SU-DHL-6 (cell line): ENCODE results near the gene ARPC1B.

Source experiments
- CTCF ChIP-seq: fragments of 200-600 bp; sonication (generic); IDR thresholded peaks from one replicate; pipeline ENCODE4 v1.5.1; 2017; ENCODE audit warnings: antibody characterized with exemption, mild to moderate bottlenecking, low read length, moderate library complexity; ENCODE audit not compliant: insufficient read depth, poor library complexity, severe bottlenecking
- EZH2phosphoT487 ChIP-seq: fragments of 200-600 bp; sonication (generic), shearing (Covaris generic); conservative IDR thresholded peaks from 2 replicates; pipeline ENCODE4 v1.6.1; 2018; ENCODE audit warnings: mild to moderate bottlenecking, antibody characterized with exemption, low read length, moderate library complexity, mixed read lengths

- no peak for TF ChIP-seq CTCF
- TF ChIP-seq EZH2phosphoT487, result no peak
Measured at GRCh38 chr7:99374111-99375064, at the start of gene ARPC1B.
